PC-9 (cell line): ENCODE data around the gene DYRK3.

Experiments
- CTCF ChIP-seq: fragments of 200-600 bp; sonication (generic); conservative IDR thresholded peaks from 2 replicates; pipeline ENCODE4 v1.6.1; 2017; ENCODE audit warnings: mixed run types, antibody characterized with exemption, mild to moderate bottlenecking, moderate library complexity
- EZH2 ChIP-seq: fragments of 200-600 bp; sonication (generic); IDR thresholded peaks from 2 replicates; pipeline ENCODE4 v1.8.0; 2017; ENCODE audit warnings: antibody characterized with exemption, low read depth

DNA sequence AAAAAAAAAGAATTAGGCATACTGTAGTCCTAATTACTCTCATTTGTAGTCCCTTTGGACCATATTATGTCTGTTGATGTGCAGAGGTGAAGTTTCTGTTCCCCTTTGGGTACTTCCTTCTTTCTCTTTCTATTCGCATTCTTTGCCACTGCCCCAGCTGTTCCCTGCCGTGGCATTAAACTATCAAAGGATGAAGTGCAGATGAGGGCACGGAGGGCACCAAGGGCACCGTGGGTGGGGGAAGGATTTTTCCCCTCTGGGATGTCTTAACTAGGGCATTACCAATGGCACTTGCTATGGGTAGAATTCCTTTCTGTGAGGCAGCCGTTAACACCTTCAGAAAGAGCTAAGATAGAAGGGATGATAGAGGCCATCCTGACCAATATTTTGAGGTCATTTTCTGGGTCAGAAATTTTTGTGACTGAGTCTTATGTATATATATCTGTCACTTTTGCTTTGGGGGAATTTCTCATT, 44.4 kb downstream of the DYRK3 start:
- no peak for TF ChIP-seq CTCF
- no peak for TF ChIP-seq EZH2
